Measurements from ENCODE around the gene CDC27.
A peak's percentile ranks its signal among the peaks of the same experiment; 100 is the strongest.
"Not testable (repeated sequence)": the region's sequence is repeated elsewhere in the genome, so short reads cannot be mapped to it uniquely, and the experiment has no call there.

The CDC27 gene

GRCh38 chr17:47192554-47192953, 3.5 kb upstream of the CDC27 start:
- DNase-seq: no peak

- no peak for DNase-seq
These were observed 1.7 kb upstream of the CDC27 start for GRCh38 chr17:47190770-47191169.

GRCh38 chr17:47190243-47190642, 1.1 kb upstream of the CDC27 start:
- no peak for DNase-seq

GRCh38 chr17:47189732-47190237, 690 bp upstream of the CDC27 start:
- DNase-seq: no peak

- DNase-seq: peak; percentile 30 to 32
These were observed 722 bp downstream of the CDC27 start for GRCh38 chr17:47188271-47188875.

- no peak for DNase-seq
These were observed 4.4 kb downstream of the CDC27 start for GRCh38 chr17:47184681-47185080.

GRCh38 chr17:47180988-47181387, 8.1 kb downstream of the CDC27 start:
- not testable (repeated sequence) for DNase-seq

- no peak for DNase-seq
These were observed 8.8 kb downstream of the CDC27 start for GRCh38 chr17:47180337-47180736.

- no peak for DNase-seq
These were observed 10.0 kb downstream of the CDC27 start for GRCh38 chr17:47179141-47179540.

- DNase-seq: no peak
These were observed 11.8 kb downstream of the CDC27 start for GRCh38 chr17:47177261-47177660.

- no peak for DNase-seq
These were observed 12.7 kb downstream of the CDC27 start for GRCh38 chr17:47176389-47176826.

- DNase-seq: not testable (repeated sequence)
These were observed 14.3 kb downstream of the CDC27 start for GRCh38 chr17:47174823-47175222.

GRCh38 chr17:47172696-47173565, 16.2 kb downstream of the CDC27 start:
- DNase-seq: no peak

- DNase-seq: no peak
These were observed 18.4 kb downstream of the CDC27 start for GRCh38 chr17:47170710-47171109.

- not testable (repeated sequence) for DNase-seq
These were observed 20.2 kb downstream of the CDC27 start for GRCh38 chr17:47168896-47169295.

GRCh38 chr17:47166854-47167253, 22.2 kb downstream of the CDC27 start:
- not testable (repeated sequence) for DNase-seq

GRCh38 chr17:47165137-47165536, 24.0 kb downstream of the CDC27 start:
- DNase-seq: no peak

GRCh38 chr17:47164263-47164662, 24.8 kb downstream of the CDC27 start:
- DNase-seq: no peak

GRCh38 chr17:47162013-47162622, 27.0 kb downstream of the CDC27 start:
- DNase-seq: peak; percentile 5 to 7

- no peak for DNase-seq
These were observed 29.8 kb downstream of the CDC27 start for GRCh38 chr17:47159315-47159714.

GRCh38 chr17:47145351-47145750, 43.7 kb downstream of the CDC27 start:
- no peak for DNase-seq

GRCh38 chr17:47135235-47135634, 53.9 kb downstream of the CDC27 start:
- DNase-seq: no peak

- not testable (repeated sequence) for DNase-seq
These were observed 54.7 kb downstream of the CDC27 start for GRCh38 chr17:47134354-47134753.

- no peak for DNase-seq
These were observed 57.3 kb downstream of the CDC27 start for GRCh38 chr17:47131761-47132160.
